Esophagus muscularis mucosa (tissue), 4 donors: ENCODE measurements around the gene SPTBN2. TPM values are rescaled to one million over a fixed set of nuclear protein-coding genes. Genes with fewer than 3 reads are reported as not detected.
A peak's percentile ranks its signal among the peaks of the same experiment; 100 is the strongest.

Experiments
- DNase-seq: peaks from one replicate; pipeline ENCODE4 v3.0.0-alpha.2; 2017; ENCODE audit errors: extremely low spot score
- H3K27ac ChIP-seq, 4 donors: fragments of 200-600 bp; sonication (generic); replicated peaks in 1 of 4; 1 replicate in 3 of 4; 2 replicates in 1 of 4; pipeline ENCODE4 v1.5.1; 2016 to 2019; ENCODE audit warnings: mild to moderate bottlenecking in 1 of 4
- H3K27me3 ChIP-seq, 4 donors: fragments of 200-600 bp; sonication (generic); one replicate each; pipeline versions ENCODE4 v1.5.1 to v1.6.0; 2016 to 2019
- H3K36me3 ChIP-seq, 4 donors: fragments of 200-600 bp; sonication (generic); one replicate each; pipeline ENCODE4 v1.5.1; 2016 to 2019
- H3K4me1 ChIP-seq, 4 donors: fragments of 200-600 bp; sonication (generic); one replicate each; pipeline ENCODE4 v1.5.1; 2016 to 2019
- H3K4me3 ChIP-seq, 4 donors: fragments of 200-600 bp; sonication (generic); 1 replicate in 2 of 4; 2 replicates in 2 of 4; pipeline ENCODE4 v1.5.1; 2016 to 2019; ENCODE audit warnings: mild to moderate bottlenecking in 4 of 4, moderate library complexity in 1 of 4
- H3K9me3 ChIP-seq, 4 donors: fragments of 200-600 bp; sonication (generic); 1 replicate in 3 of 4; 2 replicates in 1 of 4; pipeline ENCODE4 v1.5.1; 2016 to 2019
- EP300 ChIP-seq: sonication (generic); formaldehyde crosslinking; IDR thresholded peaks from one replicate; pipeline ENCODE4 v1.6.1; 2017; ENCODE audit warnings: antibody characterized with exemption
- POLR2A ChIP-seq: fragments of 450-650 bp; IDR thresholded peaks from one replicate; pipeline ENCODE4 v1.6.1; 2017; ENCODE audit warnings: antibody characterized with exemption, moderate library complexity, mild to moderate bottlenecking, low read depth
- POLR2AphosphoS5 ChIP-seq, 2 donors: sonication (generic); formaldehyde crosslinking; IDR thresholded peaks; one replicate each; pipeline ENCODE4 v1.6.1; 2017; ENCODE audit warnings: antibody characterized with exemption in 2 of 2
- WGBS: methylation state at CpG from one replicate; pipeline ENCODE4 v1.1.5; 2018; 5-methylcytosine and 5-hydroxymethylcytosine counted together
- intact Hi-C: fragments of 100-400 bp; cut with DNase I; formaldehyde crosslinking; loops from one replicate; pipeline ENCODE4 v1.15.1; 2023
- total RNA-seq, 4 donors: library from RNA; depleted of rRNA; stranded (reverse); fragments of >200 nt; gene quantifications; one replicate each; pipeline versions ENCODE4 v1.1.0 to v1.2.1, GENCODE V29; 2016
- TF ChIP-seq, protein P1 (sequence below), 3 experiments: fragments of 200-600 bp in 2 of 3; fragments of 450-650 bp in 1 of 3; sonication (generic) in 2 of 3; IDR thresholded peaks; one replicate each; pipeline ENCODE4 v1.5.1; 2017 to 2019; ENCODE audit warnings: antibody characterized with exemption in 3 of 3, mild to moderate bottlenecking in 2 of 3, moderate library complexity in 1 of 3

Gene SPTBN2
- total RNA-seq, 4 donors from 2014 or later: 3.3 to 12.5 (median 10.0) TPM

DNA sequence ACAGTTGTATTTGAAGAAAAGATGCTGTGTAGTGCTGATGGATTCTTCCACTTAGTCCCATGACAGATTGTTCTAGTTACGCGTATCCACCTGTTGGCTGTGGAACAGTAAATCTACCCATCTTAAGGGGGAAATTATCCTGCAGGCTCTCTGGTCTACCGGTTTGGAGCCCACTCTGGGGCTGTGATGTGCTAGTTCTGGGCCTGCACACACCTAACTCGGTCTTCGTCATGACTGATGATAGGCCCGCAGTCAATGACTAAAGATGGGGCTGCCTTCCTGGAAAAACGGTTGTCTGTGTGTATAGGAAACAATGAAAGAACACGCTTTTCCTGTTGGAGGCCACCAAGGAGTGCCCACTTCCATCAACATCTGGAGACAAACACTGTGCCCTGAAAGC is 45.1 kb downstream of the SPTBN2 start:
- Histone ChIP-seq H3K27me3 (no peaks in the 10 kb centered on the region), H3K4me1 (peaks cover 0 to 3% (median 0%) of the 10 kb centered on the region in 4 donors), H3K4me3 (no peak overlapping the region), H3K36me3 (no peaks in the 10 kb centered on the region), H3K27ac (no peak overlapping the region), H3K9me3 (no peaks in the 10 kb centered on the region)
- no peak for DNase-seq
- TF ChIP-seq, protein P1, sequence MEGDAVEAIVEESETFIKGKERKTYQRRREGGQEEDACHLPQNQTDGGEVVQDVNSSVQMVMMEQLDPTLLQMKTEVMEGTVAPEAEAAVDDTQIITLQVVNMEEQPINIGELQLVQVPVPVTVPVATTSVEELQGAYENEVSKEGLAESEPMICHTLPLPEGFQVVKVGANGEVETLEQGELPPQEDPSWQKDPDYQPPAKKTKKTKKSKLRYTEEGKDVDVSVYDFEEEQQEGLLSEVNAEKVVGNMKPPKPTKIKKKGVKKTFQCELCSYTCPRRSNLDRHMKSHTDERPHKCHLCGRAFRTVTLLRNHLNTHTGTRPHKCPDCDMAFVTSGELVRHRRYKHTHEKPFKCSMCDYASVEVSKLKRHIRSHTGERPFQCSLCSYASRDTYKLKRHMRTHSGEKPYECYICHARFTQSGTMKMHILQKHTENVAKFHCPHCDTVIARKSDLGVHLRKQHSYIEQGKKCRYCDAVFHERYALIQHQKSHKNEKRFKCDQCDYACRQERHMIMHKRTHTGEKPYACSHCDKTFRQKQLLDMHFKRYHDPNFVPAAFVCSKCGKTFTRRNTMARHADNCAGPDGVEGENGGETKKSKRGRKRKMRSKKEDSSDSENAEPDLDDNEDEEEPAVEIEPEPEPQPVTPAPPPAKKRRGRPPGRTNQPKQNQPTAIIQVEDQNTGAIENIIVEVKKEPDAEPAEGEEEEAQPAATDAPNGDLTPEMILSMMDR (IDR thresholded peaks at IDR 0.05): no peak
- TF ChIP-seq POLR2A: no peak
- no peak for TF ChIP-seq POLR2AphosphoS5 (IDR thresholded peaks at IDR 0.05)
- no peak for TF ChIP-seq EP300
- intact Hi-C loops: no loop called here
- WGBS: 89% methylated on average over 8 of the region's 8 CpGs

- no peak overlapping the region for H3K27ac ChIP-seq
- no peaks in the 10 kb centered on the region for H3K9me3 ChIP-seq
- no peak overlapping the region for H3K4me3 ChIP-seq
- peaks cover 10 to 24% (median 15%) of the 10 kb centered on the region in 4 donors for H3K4me1 ChIP-seq
- H3K27me3 ChIP-seq: no peaks in the 10 kb centered on the region
- intact Hi-C loops: no loop called here
- 93% methylated on average over 7 of the region's 7 CpGs for WGBS
- no peaks in the 10 kb centered on the region for H3K36me3 ChIP-seq
- TF ChIP-seq, protein P1 (IDR thresholded peaks at IDR 0.05): no peak
- TF ChIP-seq POLR2AphosphoS5 (IDR thresholded peaks at IDR 0.05) (no peak), POLR2A (no peak), EP300 (no peak)
- no peak for DNase-seq
Observed at GRCh38 chr11:66680966-66681645, 47.9 kb downstream of the SPTBN2 start.

- H3K4me3 ChIP-seq: peak within 1 kb of the TSS; percentile 70 to 92 (median 78)
- no peaks in the 10 kb centered on the region for H3K27me3 ChIP-seq
- no peaks in the 10 kb centered on the region for H3K36me3 ChIP-seq
- WGBS: under 1% methylated on average over 20 of the region's 61 CpGs
- TF ChIP-seq, protein P1 (IDR thresholded peaks at IDR 0.05): no peak
- peak; percentile 48 for TF ChIP-seq POLR2A
- peak; percentile 89 to 91 for TF ChIP-seq POLR2AphosphoS5 (IDR thresholded peaks at IDR 0.05)
- TF ChIP-seq EP300: no peak
- intact Hi-C loops: loop anchor here (1.0 to 5.0 kb wide), 2 partner anchors 85 to 99 kb away; partner anchors contain the start of genes CCDC87 and CCS
- peak; percentile 99 for DNase-seq
- H3K4me1 ChIP-seq: peaks cover 28 to 53% (median 45%) of the 10 kb centered on the region in 4 donors
- H3K27ac ChIP-seq: peak within 1 kb of the TSS; percentile 87 to 98 (median 92)
- no peaks in the 10 kb centered on the region for H3K9me3 ChIP-seq
Observed at GRCh38 chr11:66677599-66678375, 51.2 kb downstream of the SPTBN2 start, which contains the start of gene RBM4B. TSS of gene RBM4B (minus strand) at chr11:66677887. CDS start at chr11:66677079, 808 bp downstream.

DNA sequence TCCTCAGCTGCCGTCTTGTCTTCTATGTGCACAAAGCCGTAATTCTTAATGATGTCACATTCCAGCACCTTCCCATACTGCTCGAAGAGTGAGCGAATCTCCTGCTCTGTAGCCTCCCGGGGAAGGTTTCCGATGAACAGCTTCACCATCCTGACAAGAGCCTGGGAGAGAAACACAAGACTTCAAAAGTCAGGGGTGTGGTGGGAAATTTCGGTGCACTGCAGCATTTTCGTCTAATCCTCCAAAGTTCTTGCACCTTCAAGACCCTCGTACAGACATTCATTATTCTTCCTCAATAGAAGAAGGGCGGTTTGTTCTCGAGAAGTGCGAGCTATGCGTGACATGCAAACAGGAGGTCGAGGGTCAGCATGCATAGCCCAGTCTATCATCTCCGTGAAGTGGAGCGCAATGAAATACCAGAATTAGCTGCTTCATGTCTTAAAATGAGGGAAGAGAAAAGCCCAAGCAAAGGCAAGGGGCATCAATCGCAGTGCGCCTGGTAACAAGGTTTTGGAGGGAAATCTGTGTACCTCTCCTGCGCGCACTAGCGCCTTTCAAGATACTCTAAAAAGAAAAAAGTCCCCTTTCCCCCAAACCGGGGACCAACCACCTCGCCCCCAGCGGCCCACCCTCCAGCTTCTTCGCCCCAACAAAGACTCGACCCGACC is 52.0 kb downstream of the SPTBN2 start:
- H3K36me3 ChIP-seq: no peaks in the 10 kb centered on the region
- no peaks in the 10 kb centered on the region for H3K9me3 ChIP-seq
- no peaks in the 10 kb centered on the region for H3K27me3 ChIP-seq
- no peak for TF ChIP-seq POLR2AphosphoS5 (IDR thresholded peaks at IDR 0.05)
- TF ChIP-seq EP300: no peak
- TF ChIP-seq, protein P1 (IDR thresholded peaks at IDR 0.05): no peak
- no peak for TF ChIP-seq POLR2A
- H3K4me3 ChIP-seq: peak overlapping the region; percentile 70 to 92 (median 78)
- intact Hi-C loops: loop anchor here (5.0 kb wide), 1 partner anchor 85 kb away; the partner anchor contains the start of genes CCDC87 and CCS
- peaks cover 28 to 57% (median 45%) of the 10 kb centered on the region in 4 donors for H3K4me1 ChIP-seq
- no peak for DNase-seq
- H3K27ac ChIP-seq: peak overlapping the region; percentile 87 to 98 (median 92)
- 8% methylated on average over 27 of the region's 27 CpGs for WGBS
